Subcutaneous adipose tissue (tissue), 4 donors: ENCODE data around the gene ARRB2. TPM values are rescaled to one million over a fixed set of nuclear protein-coding genes. Genes with fewer than 3 reads are reported as not detected.

Source experiments
- total RNA-seq, 4 donors: library from RNA; depleted of rRNA; stranded (reverse); fragments of >200 nt; gene quantifications; one replicate each; pipeline ENCODE4 v1.1.0, GENCODE V29; 2016
- TF ChIP-seq, protein P1 (sequence below): fragments of 450-650 bp; IDR thresholded peaks from one replicate; pipeline ENCODE4 v1.5.1; 2016; ENCODE audit warnings: low read depth, mild to moderate bottlenecking, control low read depth, antibody characterized with exemption, moderate library complexity

Gene ARRB2
- total RNA-seq, 4 donors from 2014 or later, result 36.2 to 138 (median 52.8) TPM

DNA sequence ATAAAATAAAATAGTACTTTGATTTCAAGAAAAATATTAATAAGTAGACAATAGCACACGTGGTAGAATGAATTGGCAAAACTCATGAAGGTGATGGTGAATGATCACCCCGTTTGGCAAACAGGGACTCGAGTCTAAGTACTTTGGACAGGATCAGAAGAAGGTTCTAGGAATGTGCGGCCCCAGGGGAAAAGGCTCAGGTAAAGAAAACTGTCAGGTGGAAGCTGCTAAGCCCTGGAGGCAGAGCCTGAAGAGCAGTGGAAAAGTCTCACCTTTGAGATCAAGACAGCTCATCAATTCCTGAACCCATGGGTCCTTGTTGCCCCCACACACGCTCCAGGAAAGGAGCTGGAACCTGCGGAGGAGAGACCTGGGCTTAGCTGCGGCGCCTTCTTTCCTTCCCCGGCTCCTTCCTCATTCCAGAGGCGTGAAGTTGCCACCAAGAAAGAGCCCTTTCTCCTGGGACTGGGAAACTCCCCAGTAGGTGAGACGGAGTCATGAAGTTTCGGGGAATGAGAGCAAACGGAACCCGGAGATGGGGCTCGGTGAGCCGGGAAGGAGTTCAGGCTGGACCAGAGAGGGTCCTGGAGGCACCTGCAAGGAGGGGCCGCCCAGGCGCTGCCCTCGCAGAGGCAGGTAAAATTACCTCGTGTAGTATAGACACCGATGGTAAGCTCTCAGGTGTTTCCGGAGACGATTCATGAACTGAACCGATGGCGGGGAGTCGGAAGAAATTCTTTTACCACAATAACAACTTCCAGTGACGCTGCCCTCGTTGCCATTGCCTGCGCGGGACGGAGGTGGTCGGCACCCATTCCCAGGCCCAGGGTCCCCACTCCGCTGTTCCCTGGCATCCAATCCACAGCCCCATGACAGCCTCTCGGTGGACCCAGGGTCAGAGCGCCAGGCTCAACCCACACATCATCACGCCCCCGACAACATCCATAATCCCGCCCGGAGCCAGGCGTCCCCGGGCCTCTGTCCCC is 28.0 kb downstream of the ARRB2 start:
- TF ChIP-seq, protein P1, sequence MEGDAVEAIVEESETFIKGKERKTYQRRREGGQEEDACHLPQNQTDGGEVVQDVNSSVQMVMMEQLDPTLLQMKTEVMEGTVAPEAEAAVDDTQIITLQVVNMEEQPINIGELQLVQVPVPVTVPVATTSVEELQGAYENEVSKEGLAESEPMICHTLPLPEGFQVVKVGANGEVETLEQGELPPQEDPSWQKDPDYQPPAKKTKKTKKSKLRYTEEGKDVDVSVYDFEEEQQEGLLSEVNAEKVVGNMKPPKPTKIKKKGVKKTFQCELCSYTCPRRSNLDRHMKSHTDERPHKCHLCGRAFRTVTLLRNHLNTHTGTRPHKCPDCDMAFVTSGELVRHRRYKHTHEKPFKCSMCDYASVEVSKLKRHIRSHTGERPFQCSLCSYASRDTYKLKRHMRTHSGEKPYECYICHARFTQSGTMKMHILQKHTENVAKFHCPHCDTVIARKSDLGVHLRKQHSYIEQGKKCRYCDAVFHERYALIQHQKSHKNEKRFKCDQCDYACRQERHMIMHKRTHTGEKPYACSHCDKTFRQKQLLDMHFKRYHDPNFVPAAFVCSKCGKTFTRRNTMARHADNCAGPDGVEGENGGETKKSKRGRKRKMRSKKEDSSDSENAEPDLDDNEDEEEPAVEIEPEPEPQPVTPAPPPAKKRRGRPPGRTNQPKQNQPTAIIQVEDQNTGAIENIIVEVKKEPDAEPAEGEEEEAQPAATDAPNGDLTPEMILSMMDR, result no peak

DNA sequence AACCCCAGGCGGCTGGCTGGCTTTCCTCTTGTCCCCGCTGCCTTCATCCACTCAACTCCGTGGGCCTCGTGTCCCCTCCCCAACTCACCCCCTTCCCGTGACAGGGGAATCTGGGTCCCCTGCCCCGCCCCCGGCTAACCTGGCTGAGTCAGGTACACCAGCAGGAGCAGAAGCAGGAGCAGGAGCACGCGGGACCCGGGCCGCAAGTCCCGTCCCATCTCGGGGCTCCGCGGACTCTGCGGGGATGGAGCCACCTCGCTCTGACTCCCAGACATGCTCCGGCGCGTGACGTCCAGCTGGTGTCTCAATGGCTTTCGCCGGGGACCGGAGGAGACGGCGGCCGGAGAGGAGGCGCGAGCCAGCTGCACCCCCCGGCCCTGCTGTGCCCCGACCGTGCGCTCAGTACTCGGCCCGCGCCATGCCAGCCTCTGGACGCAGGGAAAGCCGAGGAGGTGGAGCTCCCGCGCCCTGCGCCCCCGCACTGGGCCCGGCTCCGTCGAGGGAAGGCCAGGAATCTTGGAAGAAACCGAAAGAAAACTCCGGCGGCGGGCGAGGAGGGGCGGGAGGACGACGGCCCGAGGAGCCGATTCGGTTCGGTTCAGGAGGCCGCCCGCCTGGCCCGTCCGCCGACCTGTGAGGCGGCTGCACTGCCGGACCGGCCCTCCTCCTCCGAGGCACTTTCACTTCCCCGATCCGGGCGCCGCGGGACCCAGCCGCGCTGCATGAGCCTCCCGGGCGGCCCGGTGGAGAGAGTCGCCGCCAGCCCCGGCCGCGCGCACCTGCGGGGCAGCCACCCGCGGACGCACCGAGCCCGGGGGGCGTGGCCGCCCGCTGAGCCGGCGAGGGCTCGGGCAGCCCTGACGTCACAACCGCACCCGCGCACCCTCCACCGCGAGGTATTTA is 28.9 kb downstream of the ARRB2 start, which contains the start of the genes CXCL16 and ZMYND15:
TSS of gene CXCL16 (minus strand) at position 807 of the 903 bp plus-strand sequence. CDS start at position 218, 589 bp downstream.
TSS of gene ZMYND15 (plus strand) at position 712 of the 903 bp plus-strand sequence. CDS start 716 bp downstream, outside the sequence.
- TF ChIP-seq, protein P1, result no peak

DNA sequence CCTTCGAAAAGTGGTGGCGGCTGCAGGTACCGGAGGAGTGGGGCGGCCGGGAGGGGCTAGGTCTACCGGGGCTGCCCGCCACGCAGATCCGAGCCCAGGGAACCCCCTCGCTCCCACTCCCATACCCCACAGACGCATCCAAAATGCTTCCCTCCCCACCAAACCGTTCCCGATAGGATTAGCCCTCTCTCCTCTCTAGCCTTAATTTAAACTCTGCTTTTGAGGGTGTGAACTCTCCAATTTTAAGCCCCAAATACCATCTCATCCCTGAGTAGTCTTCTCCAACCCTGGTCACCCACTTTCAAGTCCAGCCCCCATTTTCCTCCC is 29.6 kb downstream of the ARRB2 start:
- TF ChIP-seq, protein P1, result no peak

DNA sequence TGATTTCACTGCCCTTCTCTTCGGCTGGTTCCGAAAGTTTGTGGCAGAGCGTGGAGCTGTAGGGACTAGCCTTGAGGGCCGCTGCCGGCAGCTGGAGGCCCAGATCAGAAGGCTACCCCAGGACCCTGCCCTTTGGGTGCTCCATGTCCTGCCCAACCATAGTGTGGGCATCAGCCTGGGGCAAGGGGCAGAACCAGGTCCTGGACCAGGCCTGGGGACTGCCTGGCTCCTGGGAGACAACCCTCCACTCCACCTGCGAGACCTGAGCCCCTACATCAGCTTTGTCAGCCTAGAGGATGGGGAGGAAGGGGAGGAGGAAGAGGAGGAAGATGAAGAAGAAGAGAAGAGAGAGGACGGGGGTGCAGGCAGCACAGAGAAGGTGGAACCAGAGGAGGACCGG is 30.2 kb downstream of the ARRB2 start:
- TF ChIP-seq, protein P1, result no peak

DNA sequence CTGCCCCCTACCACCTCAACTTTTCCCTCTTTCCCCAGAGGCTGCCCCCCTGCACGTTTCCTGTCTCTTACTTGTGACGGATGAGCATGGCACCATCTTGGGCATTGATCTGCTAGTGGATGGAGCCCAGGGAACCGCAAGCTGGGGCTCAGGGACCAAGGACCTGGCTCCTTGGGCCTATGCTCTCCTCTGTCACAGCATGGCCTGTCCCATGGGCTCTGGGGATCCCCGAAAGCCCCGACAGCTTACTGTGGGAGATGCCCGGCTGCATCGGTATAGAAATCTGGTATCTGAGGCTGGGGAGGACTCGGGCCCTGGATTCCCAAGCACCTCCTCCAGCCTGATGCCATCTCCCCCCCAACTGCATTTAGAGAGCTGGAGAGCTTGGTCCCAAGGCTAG is 31.1 kb downstream of the ARRB2 start:
- TF ChIP-seq, protein P1, result no peak

DNA sequence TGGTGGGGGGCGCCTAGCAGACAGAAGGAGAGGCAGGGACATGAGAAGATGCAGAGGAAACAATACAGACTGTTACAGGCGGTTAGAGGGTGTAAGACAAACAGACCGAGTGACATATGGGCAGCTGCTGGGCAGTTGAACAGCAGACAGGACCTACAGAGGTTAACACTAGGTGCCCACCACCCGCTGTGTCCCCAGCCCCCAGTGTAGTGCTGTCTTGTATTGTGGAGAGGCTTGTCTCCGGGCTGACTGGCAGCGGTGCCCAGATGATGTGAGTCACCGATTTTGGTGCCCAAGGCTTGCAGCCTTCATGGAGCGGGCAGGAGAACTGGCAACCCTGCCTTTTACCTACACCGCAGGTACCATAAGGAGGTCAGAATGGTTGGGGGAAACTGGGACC is 31.7 kb downstream of the ARRB2 start:
- TF ChIP-seq, protein P1, result no peak
